PC-3 (cell line): ENCODE data around the gene PTTG2.

Experiments
- CTCF ChIP-seq: fragments of 300-600 bp; sonication (generic); conservative IDR thresholded peaks from 2 replicates; pipeline ENCODE4 v1.5.1; 2017; ENCODE audit warnings: antibody characterized with exemption, low read depth, mild to moderate bottlenecking, low read length
- EZH2 ChIP-seq: fragments of 300-600 bp; sonication (generic); IDR thresholded peaks from one replicate; pipeline ENCODE4 v1.6.1; 2017; ENCODE audit warnings: antibody characterized with exemption, mild to moderate bottlenecking, low read length; ENCODE audit not compliant: unreplicated experiment
- EZH2phosphoT487 ChIP-seq: fragments of 300-600 bp; sonication (generic); IDR thresholded peaks from 2 replicates; pipeline ENCODE4 v1.6.1; 2018; ENCODE audit warnings: mild to moderate bottlenecking, antibody characterized with exemption, low read length, borderline replicate concordance

GRCh38 chr4:38005637-38006036 is 45.4 kb downstream of the PTTG2 start:
- TF ChIP-seq CTCF (no peak), EZH2phosphoT487 (no peak), EZH2 (no peak)
